GM21619 (cell line): ENCODE measurements around the gene CORO6.
A peak's percentile ranks its signal among the peaks of the same experiment; 100 is the strongest.

Experiments used
- ATAC-seq: cut with Tn5 transposase; IDR thresholded peaks from one replicate; pipeline ENCODE4 v1.9.1; 2021; ENCODE audit not compliant: unreplicated experiment

CORO6 gene

DNA sequence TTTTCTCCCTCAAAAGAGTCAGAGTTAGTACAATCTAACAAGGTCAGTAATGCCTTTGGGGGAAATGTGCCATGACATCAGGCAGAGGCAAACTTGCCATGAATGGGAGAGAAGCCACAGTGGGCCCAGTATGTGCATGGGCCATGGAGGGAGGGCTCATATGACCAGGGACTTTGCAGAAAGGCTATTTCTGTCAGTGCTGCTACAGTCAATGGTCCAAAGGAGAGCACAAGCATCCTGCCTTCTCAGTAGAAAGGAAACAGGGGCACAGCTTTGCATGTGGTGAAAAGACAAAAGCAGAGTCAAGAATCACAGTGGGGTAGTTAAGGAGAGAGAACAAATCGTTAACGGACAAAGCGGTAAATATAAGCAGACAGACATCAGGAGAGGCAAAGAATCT, 11.2 kb upstream of the CORO6 start:
- no peak for ATAC-seq

DNA sequence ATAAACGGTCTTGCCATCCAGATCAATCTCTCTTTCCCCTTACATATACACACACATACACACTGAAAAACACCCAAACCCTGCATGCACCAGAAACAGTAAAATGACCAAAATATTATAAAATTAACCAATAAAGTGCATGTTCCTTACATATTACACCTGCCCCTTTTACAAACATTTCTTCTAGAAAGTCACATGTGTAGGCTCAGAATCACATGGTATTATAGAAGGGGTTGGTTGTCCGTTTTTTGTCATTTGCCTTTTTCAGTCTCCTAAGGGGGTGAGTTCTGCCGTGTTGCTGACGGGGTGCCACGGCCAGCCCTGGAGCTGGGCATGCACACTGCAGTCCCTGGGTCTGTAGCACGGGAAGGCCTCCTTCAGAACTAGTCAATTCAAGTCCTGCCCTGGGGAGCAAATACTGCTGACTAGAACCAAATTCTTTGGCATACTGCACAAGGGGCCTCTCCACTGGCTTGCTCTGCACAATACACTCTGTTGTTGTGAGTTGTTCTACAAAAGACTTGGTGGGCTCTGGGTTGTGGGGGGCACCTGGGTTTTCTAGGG, 8.0 kb upstream of the CORO6 start:
- ATAC-seq, result no peak

DNA sequence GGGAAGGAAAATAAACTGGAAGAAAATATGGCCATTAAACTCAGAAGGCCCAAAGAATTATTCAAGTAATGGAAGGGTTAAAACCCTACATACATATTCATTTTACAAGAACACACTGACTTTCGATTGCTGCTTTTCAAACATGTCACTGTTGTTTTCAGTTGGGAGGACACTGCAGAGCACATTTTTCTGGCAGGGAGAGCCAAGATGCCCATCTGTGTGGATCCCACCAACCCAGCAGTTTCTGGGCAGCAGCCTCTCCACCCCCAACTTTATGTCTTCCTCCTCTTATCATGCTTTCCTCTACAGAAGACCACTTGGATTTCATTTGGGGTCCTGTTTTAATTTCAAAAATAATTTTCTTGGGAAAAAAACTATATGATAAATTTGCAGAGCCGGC, 7.1 kb upstream of the CORO6 start:
- no peak for ATAC-seq

GRCh38 chr17:29628644-29629043, 5.9 kb upstream of the CORO6 start:
- ATAC-seq, result no peak

GRCh38 chr17:29627951-29628350, 5.2 kb upstream of the CORO6 start:
- no peak for ATAC-seq

DNA sequence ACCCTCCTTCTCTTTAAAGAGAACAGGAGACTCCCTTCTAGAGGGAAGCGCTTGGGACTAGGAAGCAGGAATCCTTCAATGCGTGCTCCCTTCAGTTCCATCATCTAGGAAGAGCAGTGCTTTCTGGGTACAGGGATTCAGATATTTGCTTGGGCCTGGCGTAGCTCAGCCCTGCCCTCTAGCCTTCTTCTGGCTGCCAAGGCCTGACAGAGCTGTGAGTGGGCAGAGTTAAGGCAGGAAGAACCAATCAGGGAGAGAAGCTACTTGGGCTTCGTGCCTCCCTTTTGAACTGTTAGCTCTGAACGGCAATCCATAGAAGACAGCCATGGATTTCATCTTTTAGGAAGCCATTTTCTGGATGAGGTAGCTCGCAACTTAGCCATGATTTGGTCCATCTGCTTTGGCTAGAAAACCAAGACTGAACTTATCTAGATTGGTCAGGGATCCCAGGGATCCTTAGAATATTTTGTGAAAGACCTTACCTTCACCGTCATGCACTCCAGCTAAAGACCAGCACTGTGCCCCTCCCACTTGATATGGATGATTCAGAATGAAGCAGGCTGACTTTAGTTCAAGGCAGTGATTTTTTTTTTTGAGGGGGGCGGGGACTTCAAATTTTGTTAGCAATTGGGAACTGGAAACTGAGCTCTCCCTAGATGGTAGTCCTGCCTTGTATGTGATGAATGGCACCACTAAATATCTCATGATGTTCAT, 2.5 kb upstream of the CORO6 start:
- no peak for ATAC-seq

GRCh38 chr17:29624586-29624985, 1.9 kb upstream of the CORO6 start:
- no peak for ATAC-seq

DNA sequence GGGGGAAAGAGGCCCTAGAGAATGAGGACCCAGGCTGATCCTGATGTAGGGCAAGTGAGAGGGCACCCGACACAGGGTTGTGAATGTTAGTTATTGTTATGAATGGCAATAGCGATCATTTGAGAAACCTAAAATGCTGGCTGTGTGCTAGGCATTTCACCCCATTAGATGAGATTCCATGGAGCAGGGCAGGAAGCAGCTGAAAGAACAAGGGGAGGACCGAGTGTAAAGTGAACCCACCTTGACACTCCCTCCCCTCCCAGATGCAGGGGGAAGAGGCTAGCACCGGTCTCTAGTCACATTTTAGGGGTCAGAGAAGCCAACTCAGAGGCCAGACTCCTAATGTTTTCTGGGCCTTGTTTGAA, 553 bp upstream of the CORO6 start:
- ATAC-seq, result no peak

GRCh38 chr17:29621751-29622194, 939 bp downstream of the CORO6 start:
- ATAC-seq, result no peak

- no peak for ATAC-seq
These were observed 1.8 kb downstream of the CORO6 start for GRCh38 chr17:29620779-29621500.

GRCh38 chr17:29620271-29620670, 2.4 kb downstream of the CORO6 start:
- ATAC-seq, result no peak

- no peak for ATAC-seq
These were observed 3.5 kb downstream of the CORO6 start for GRCh38 chr17:29619251-29619650.

- ATAC-seq, result no peak
These were observed 4.2 kb downstream of the CORO6 start for GRCh38 chr17:29618272-29619065.

GRCh38 chr17:29617481-29618271, 5.0 kb downstream of the CORO6 start:
- ATAC-seq, result no peak

- no peak for ATAC-seq
These were observed 5.6 kb downstream of the CORO6 start for GRCh38 chr17:29617125-29617480.

GRCh38 chr17:29616300-29617048, 6.2 kb downstream of the CORO6 start:
- ATAC-seq, result no peak

DNA sequence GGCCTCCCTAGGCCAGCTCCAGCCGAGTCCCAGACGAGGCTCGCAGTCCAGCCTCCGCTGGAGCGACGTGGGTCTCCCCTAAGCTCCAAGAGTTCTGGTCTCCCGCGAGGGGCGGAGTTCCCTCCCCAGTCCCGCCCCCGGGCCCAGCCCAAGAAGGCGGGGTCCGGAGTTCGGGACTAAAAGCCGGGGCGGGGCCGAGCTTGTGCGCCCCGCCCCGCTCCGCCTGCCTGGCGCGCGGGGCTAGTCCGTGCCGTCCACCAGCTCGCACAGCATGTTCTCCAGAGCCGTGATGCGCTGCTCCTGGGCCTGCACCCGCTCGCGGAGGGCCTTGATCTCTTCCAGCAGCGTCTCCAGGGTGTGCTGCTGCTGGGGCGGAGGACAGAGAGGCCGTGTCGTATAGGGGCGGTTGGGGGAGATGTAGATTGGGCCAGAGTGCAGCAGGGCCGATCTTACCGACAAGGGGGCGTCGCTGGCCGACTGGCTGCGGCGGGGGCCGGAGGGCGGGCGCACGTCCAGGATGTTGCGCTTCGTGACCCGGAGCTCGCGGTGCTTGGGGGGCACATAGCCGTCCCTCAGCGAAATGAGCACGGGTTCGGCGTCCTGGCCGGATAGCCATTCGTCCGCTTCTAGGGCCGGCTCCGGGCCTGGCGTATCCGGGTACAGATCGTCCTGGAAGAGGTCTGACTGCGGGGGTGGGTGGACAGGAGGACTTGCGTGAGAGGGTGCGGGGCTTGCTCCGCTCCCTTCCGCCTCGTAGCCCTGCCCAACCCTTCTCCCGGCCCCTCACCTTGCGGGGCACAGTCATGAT, 7.0 kb downstream of the CORO6 start:
- peak; percentile 50 for ATAC-seq

DNA sequence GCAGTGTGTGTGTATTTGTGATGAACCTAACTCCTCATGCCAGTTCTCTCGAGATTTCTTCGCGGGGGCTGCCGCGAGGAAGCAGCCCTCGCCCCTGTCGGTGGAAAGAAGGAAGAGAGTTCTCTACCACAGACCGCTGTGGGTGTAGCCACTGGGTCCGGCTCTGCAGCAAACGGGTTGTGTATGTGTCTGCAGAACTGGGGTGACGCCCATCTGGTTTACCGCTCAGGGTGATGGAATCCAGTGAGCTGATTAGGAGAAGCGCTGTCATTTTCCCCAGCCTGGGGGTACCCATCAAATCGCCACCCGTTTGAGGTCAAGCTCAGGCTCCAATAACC, 7.7 kb downstream of the CORO6 start:
- ATAC-seq, result no peak

GRCh38 chr17:29614349-29615047, 8.2 kb downstream of the CORO6 start:
- ATAC-seq, result no peak
